H1 (cell line): ENCODE measurements around the gene SYT10. TPM values are rescaled to one million over a fixed set of nuclear protein-coding genes. Genes with fewer than 3 reads are reported as not detected.

Source experiments
- CTCF ChIA-PET: fragments of 300-600 bp; sonication (Branson Sonifier 250); formaldehyde crosslinking; loops from one replicate; lab custom pipeline; 2021; ENCODE audit not compliant: partially characterized antibody; lab: Charles Lee
- POLR2A ChIA-PET: fragments of 300-600 bp; sonication (Branson Sonifier 250); formaldehyde crosslinking; loops from one replicate; lab custom pipeline; 2021; ENCODE audit warnings: inconsistent platforms; ENCODE audit not compliant: partially characterized antibody; lab: Charles Lee
- DNase-seq, 2 experiments: peaks; one replicate each; pipeline versions ENCODE4 v3.0.0 to v3.0.0-alpha.2; 2010 to 2022; ENCODE audit warnings: low spot score in 2 of 2, low read depth in 1 of 2, mixed read lengths in 1 of 2
- FAIRE-seq: peaks from 2 replicates; lab custom pipeline; 2011; peaks lifted over from hg19 to GRCh38; lab: Jason Lieb, UNC
- H2AFZ ChIP-seq: 2 replicates; pipeline ENCODE4 v1.8.1; 2012; ENCODE audit warnings: low read length, inconsistent platforms
- H2AK5ac ChIP-seq: 2 replicates; pipeline ENCODE4 v1.6.1; 2013; ENCODE audit warnings: low read depth, low read length
- H2BK120ac ChIP-seq: replicated peaks from 2 replicates; pipeline ENCODE3; 2013; ENCODE audit warnings: low read depth, low read length, inconsistent platforms
- H2BK12ac ChIP-seq: 2 replicates; pipeline ENCODE4 v1.6.1; 2013; ENCODE audit warnings: low read depth, low read length
- H2BK15ac ChIP-seq: 2 replicates; pipeline ENCODE4 v1.6.1; 2013; ENCODE audit warnings: low read length
- H2BK20ac ChIP-seq: 2 replicates; pipeline ENCODE4 v1.6.1; 2013; ENCODE audit warnings: low read length
- H2BK5ac ChIP-seq: 2 replicates; pipeline ENCODE4 v1.6.1; 2013; ENCODE audit warnings: low read depth, low read length
- H3K14ac ChIP-seq: 2 replicates; pipeline ENCODE4 v1.6.1; 2013; ENCODE audit warnings: inconsistent platforms; ENCODE audit not compliant: insufficient read length
- H3K18ac ChIP-seq: 2 replicates; pipeline ENCODE4 v1.6.1; 2013; ENCODE audit warnings: low read length; ENCODE audit errors: extremely low read depth
- H3K23ac ChIP-seq: 2 replicates; pipeline ENCODE4 v1.6.1; 2013; ENCODE audit warnings: inconsistent platforms; ENCODE audit not compliant: insufficient read length
- H3K23me2 ChIP-seq: 2 replicates; pipeline ENCODE4 v1.6.1; 2013; ENCODE audit warnings: low read depth, low read length
- H3K27ac ChIP-seq: 2 replicates; pipeline ENCODE4 v1.6.1; 2011; ENCODE audit warnings: low read depth, low read length, inconsistent platforms
- H3K27me3 ChIP-seq, 4 experiments: replicated peaks in 1 of 4; 1 replicate in 1 of 4; 2 replicates in 3 of 4; pipeline versions ENCODE4 v1.6.1 to v1.8.1; 2011 to 2013; ENCODE audit warnings: low read length in 3 of 4, mild to moderate bottlenecking in 3 of 4, inconsistent platforms in 2 of 4, mixed read lengths in 2 of 4, moderate library complexity in 1 of 4; ENCODE audit not compliant: control insufficient read depth in 3 of 4, insufficient read depth in 3 of 4; ENCODE audit errors: extremely low read depth in 1 of 4
- H3K36me3 ChIP-seq, 4 experiments: 2 replicates each; pipeline versions ENCODE4 v1.6.1 to v1.8.1; 2011 to 2013; ENCODE audit warnings: mild to moderate bottlenecking in 4 of 4, low read length in 3 of 4, moderate library complexity in 2 of 4, control low read depth in 1 of 4, inconsistent platforms in 1 of 4; ENCODE audit not compliant: insufficient read depth in 4 of 4, control insufficient read depth in 2 of 4
- H3K4ac ChIP-seq: replicated peaks from 2 replicates; pipeline ENCODE3; 2013; ENCODE audit warnings: low read length, low read depth, mixed read lengths, inconsistent platforms; ENCODE audit not compliant: insufficient read length
- H3K4me1 ChIP-seq, 4 experiments: replicated peaks in 1 of 4; 1 replicate in 1 of 4; 2 replicates in 3 of 4; pipeline versions ENCODE4 v1.6.1 to v1.8.1; 2011 to 2013; ENCODE audit warnings: low read length in 3 of 4, inconsistent platforms in 2 of 4, mixed read lengths in 1 of 4; ENCODE audit not compliant: insufficient read depth in 4 of 4, control insufficient read depth in 3 of 4
- H3K4me2 ChIP-seq, 2 experiments: 2 replicates each; pipeline versions ENCODE4 v1.6.1 to v1.8.1; 2011 to 2013; ENCODE audit warnings: low read depth in 2 of 2, low read length in 2 of 2, control low read depth in 1 of 2, inconsistent platforms in 1 of 2, mild to moderate bottlenecking in 1 of 2; ENCODE audit not compliant: insufficient read depth in 1 of 2
- H3K4me3 ChIP-seq, 4 experiments: fragments of 200-600, 300-600 bp in 1 of 4; sonication (generic), shearing (Covaris generic), sonication (Bioruptor Twin) in 1 of 4; 2 replicates each; pipeline versions ENCODE4 v1.5.1 to v1.8.1; 2011 to 2016; ENCODE audit warnings: low read length in 4 of 4, low read depth in 3 of 4, control low read depth in 2 of 4, inconsistent platforms in 2 of 4, mild to moderate bottlenecking in 2 of 4, mixed read lengths in 1 of 4, moderate library complexity in 1 of 4; ENCODE audit not compliant: insufficient read depth in 2 of 4; ENCODE audit errors: extremely low read depth in 1 of 4
- H3K56ac ChIP-seq: replicated peaks from 2 replicates; pipeline ENCODE3; 2013; ENCODE audit warnings: low read depth, mild to moderate bottlenecking, mixed read lengths, low read length, inconsistent platforms; ENCODE audit not compliant: insufficient read length
- H3K79me1 ChIP-seq: 2 replicates; pipeline ENCODE4 v1.6.1; 2013; ENCODE audit warnings: low read depth, low read length, control low read depth
- H3K79me2 ChIP-seq, 2 experiments: 2 replicates each; pipeline versions ENCODE4 v1.6.1 to v1.8.1; 2012 to 2013; ENCODE audit warnings: low read length in 2 of 2, mild to moderate bottlenecking in 2 of 2, inconsistent platforms in 1 of 2; ENCODE audit not compliant: insufficient read depth in 2 of 2, control insufficient read depth in 1 of 2
- H3K9ac ChIP-seq, 4 experiments: replicated peaks in 1 of 4; 1 replicate in 1 of 4; 2 replicates in 3 of 4; pipeline versions ENCODE4 v1.6.1 to v1.8.1; 2011 to 2013; ENCODE audit warnings: low read depth in 3 of 4, low read length in 3 of 4, control low read depth in 2 of 4, mild to moderate bottlenecking in 2 of 4, moderate library complexity in 2 of 4, inconsistent platforms in 1 of 4; ENCODE audit errors: extremely low read depth in 1 of 4
- H3K9me3 ChIP-seq, 2 experiments: 2 replicates each; pipeline versions ENCODE4 v1.6.1 to v1.8.1; 2012 to 2013; ENCODE audit warnings: mild to moderate bottlenecking in 2 of 2, moderate library complexity in 2 of 2, control low read depth in 1 of 2, inconsistent platforms in 1 of 2, low read depth in 1 of 2, low read length in 1 of 2, mixed read lengths in 1 of 2; ENCODE audit not compliant: insufficient read depth in 2 of 2
- H4K20me1 ChIP-seq, 2 experiments: replicated peaks in 1 of 2; 2 replicates each; pipeline versions ENCODE3 to v1.8.1; 2011 to 2013; ENCODE audit warnings: inconsistent platforms in 2 of 2, low read length in 2 of 2, mild to moderate bottlenecking in 1 of 2; ENCODE audit not compliant: insufficient read depth in 2 of 2, control insufficient read depth in 1 of 2
- H4K5ac ChIP-seq: 2 replicates; pipeline ENCODE4 v1.6.1; 2013; ENCODE audit warnings: low read length, low read depth, mixed read lengths, inconsistent platforms; ENCODE audit not compliant: insufficient read length
- H4K8ac ChIP-seq: 2 replicates; pipeline ENCODE4 v1.8.0; 2013; ENCODE audit warnings: mild to moderate bottlenecking, moderate library complexity, low read length, inconsistent platforms; ENCODE audit not compliant: insufficient read depth; ENCODE audit errors: extremely low read depth
- H4K91ac ChIP-seq: replicated peaks from 2 replicates; pipeline ENCODE3; 2013; ENCODE audit warnings: low read length, mixed read lengths, inconsistent platforms; ENCODE audit not compliant: insufficient read length
- ATF3 ChIP-seq: IDR thresholded peaks from 2 replicates; pipeline ENCODE4 v1.6.1; 2011; ENCODE audit warnings: low read depth, mild to moderate bottlenecking, low read length; ENCODE audit not compliant: insufficient read depth
- CHD2 ChIP-seq: IDR thresholded peaks from 2 replicates; pipeline ENCODE4 v1.6.1; 2012; ENCODE audit warnings: low read length, improper control_type of control experiment
- EP300 ChIP-seq, 2 experiments: IDR thresholded peaks; 1 replicate in 1 of 2; 2 replicates in 1 of 2; pipeline ENCODE4 v1.6.1; 2011 to 2012; ENCODE audit warnings: low read depth in 2 of 2, low read length in 2 of 2, mild to moderate bottlenecking in 2 of 2, borderline replicate concordance in 1 of 2, inconsistent platforms in 1 of 2, moderate library complexity in 1 of 2
- FOSL1 ChIP-seq: IDR thresholded peaks from 2 replicates; pipeline ENCODE4 v1.6.1; 2011; ENCODE audit warnings: mild to moderate bottlenecking, low read depth, low read length, moderate library complexity; ENCODE audit not compliant: insufficient read depth
- HDAC2 ChIP-seq, 2 experiments: fragments of 300-600 bp in 1 of 2; sonication (generic) in 1 of 2; IDR thresholded peaks; 2 replicates each; pipeline ENCODE4 v1.6.1; 2011 to 2012; ENCODE audit warnings: low read depth in 2 of 2, low read length in 2 of 2, mild to moderate bottlenecking in 2 of 2, moderate library complexity in 2 of 2, borderline replicate concordance in 1 of 2, inconsistent platforms in 1 of 2
- JUN ChIP-seq: IDR thresholded peaks from 2 replicates; pipeline ENCODE4 v1.6.1; 2011; ENCODE audit warnings: low read depth, mild to moderate bottlenecking, improper control_type of control experiment, low read length
- KDM5A ChIP-seq: fragments of 200-600 bp; IDR thresholded peaks from 2 replicates; pipeline ENCODE4 v1.7.1; 2012; ENCODE audit warnings: mild to moderate bottlenecking, low read length, inconsistent platforms, mixed read lengths
- MAFK ChIP-seq: IDR thresholded peaks from 2 replicates; pipeline ENCODE4 v1.6.1; 2012; ENCODE audit warnings: low read depth, mild to moderate bottlenecking, improper control_type of control experiment, low read length
- NANOG ChIP-seq: IDR thresholded peaks from 2 replicates; pipeline ENCODE4 v1.6.1; 2011; ENCODE audit warnings: low read length, low read depth, mild to moderate bottlenecking, inconsistent platforms; ENCODE audit not compliant: insufficient read depth, poor library complexity, severe bottlenecking
- PHF8 ChIP-seq: fragments of 200-600 bp; sonication (generic); conservative IDR thresholded peaks from 2 replicates; pipeline ENCODE4 v1.7.1; 2012; ENCODE audit warnings: low read depth, mild to moderate bottlenecking, inconsistent platforms, low read length, moderate library complexity
- SUZ12 ChIP-seq: fragments of 200-600 bp; sonication (generic); IDR thresholded peaks from 2 replicates; pipeline ENCODE4 v1.6.1; 2012; ENCODE audit warnings: mild to moderate bottlenecking, inconsistent platforms, low read length, moderate library complexity, mixed read lengths
- TAF1 ChIP-seq: IDR thresholded peaks from 2 replicates; pipeline ENCODE4 v1.6.1; 2011; ENCODE audit warnings: mild to moderate bottlenecking, low read depth, low read length
- TBP ChIP-seq: IDR thresholded peaks from 2 replicates; pipeline ENCODE4 v1.6.1; 2011; ENCODE audit warnings: low read depth, low read length, improper control_type of control experiment
- WGBS, 2 experiments: shearing (Covaris generic) in 1 of 2; methylation state at CpG; one replicate each; pipeline versions ENCODE4 v1.1.6 to v1.1.7; 2013 to 2015; ENCODE audit warnings: low lambda C conversion rate in 2 of 2, mixed read lengths in 2 of 2, inconsistent platforms in 1 of 2, low coverage in 1 of 2, missing lambda C conversion rate in 1 of 2; ENCODE audit not compliant: insufficient replicate concordance in 2 of 2, insufficient coverage in 1 of 2, insufficient read length in 1 of 2; ENCODE audit errors: extremely low coverage in 1 of 2, missing lambda C conversion rate in 1 of 2; 5-methylcytosine and 5-hydroxymethylcytosine counted together
- polyA plus RNA-seq, 7 experiments: library from polyadenylated mRNA; depleted of rRNA in 3 of 7; stranded (reverse) in 5 of 7; unstranded in 2 of 7; fragments of >200 nt in 5 of 7; fragments of 200-250 nt in 2 of 7; gene quantifications; 1 replicate in 5 of 7; 2 replicates in 1 of 7; 4 replicates in 1 of 7; pipeline versions ENCODE4 v1.2.1 to v1.2.3, GENCODE V29; 2011 to 2013; ENCODE audit warnings: missing spikeins in 2 of 7, mixed read lengths in 2 of 7
- total RNA-seq: library from RNA; stranded (reverse); fragmentation: NEBNext Ultra II Directional; extraction: Animal tissue kit (Norgen Biotek cat#: 25700); gene quantifications from 2 replicates; pipeline ENCODE4 v1.2.1, GENCODE V29; 2021

Gene SYT10
- total and polyA plus RNA-seq, 2 of the 8 experiments (the other 6 are each of a cell fraction or from before 2014, with no cell fraction given): 0.97 to 2.6 TPM

GRCh38 chr12:33450480-33450879 is 10.9 kb upstream of the SYT10 start:
- Histone ChIP-seq H3K14ac (no peak overlapping the region), H3K23ac (no peak overlapping the region), H3K36me3 (no peaks in the 10 kb centered on the region), H3K4ac (no peak overlapping the region), H3K27ac (no peak overlapping the region), H2AFZ (no peak overlapping the region), H3K23me2 (no peaks in the 10 kb centered on the region), H4K91ac (no peak overlapping the region), H4K5ac (no peak overlapping the region), H2BK20ac (no peak overlapping the region), H2BK5ac (no peak overlapping the region), H3K56ac (no peak overlapping the region), H2AK5ac (no peak overlapping the region), H2BK120ac (no peak overlapping the region), H3K4me1 (no peaks in the 10 kb centered on the region), H3K9ac (no peak overlapping the region), H3K4me3 (no peak overlapping the region), H3K79me2 (no peaks in the 10 kb centered on the region), H3K79me1 (no peaks in the 10 kb centered on the region), H3K4me2 (no peak overlapping the region), H3K27me3 (no peaks in the 10 kb centered on the region), H4K20me1 (no peaks in the 10 kb centered on the region), H3K18ac (no peak overlapping the region), H2BK15ac (no peak overlapping the region), H4K8ac (no peak overlapping the region), H2BK12ac (no peak overlapping the region), H3K9me3 (no peaks in the 10 kb centered on the region)
- FAIRE-seq: no peak
- POLR2A ChIA-PET: no interaction called here
- DNase-seq: no peak
- CTCF ChIA-PET: interaction anchor here (1.1 kb wide), 1 partner anchor 179 kb away, joined by 3 read pairs; no protein-coding TSS in a partner anchor
- 90% methylated on average over 3 of the region's 3 CpGs; no CpG with 5 or more reads in 1 of the 2 experiments for WGBS, 2 experiments
- TF ChIP-seq ATF3: no peak
- TF ChIP-seq EP300 (IDR thresholded peaks at IDR 0.05; ENCODE audit: borderline replicate concordance in 1 of 2, low read depth in 2 of 2, low read length in 2 of 2): no peak
- TF ChIP-seq NANOG: no peak
- TF ChIP-seq SUZ12: no peak
- no peak for TF ChIP-seq CHD2
- TF ChIP-seq PHF8: no peak
- TF ChIP-seq MAFK: no peak
- TF ChIP-seq JUN: no peak
- TF ChIP-seq FOSL1: no peak
- no peak for TF ChIP-seq KDM5A
- TF ChIP-seq TBP: no peak
- no peak for TF ChIP-seq HDAC2 (IDR thresholded peaks at IDR 0.05; ENCODE audit: borderline replicate concordance in 1 of 2, low read depth in 2 of 2, low read length in 2 of 2)
- no peak for TF ChIP-seq TAF1
